Measurements from ENCODE around the gene RASL11A.

RASL11A gene

DNA sequence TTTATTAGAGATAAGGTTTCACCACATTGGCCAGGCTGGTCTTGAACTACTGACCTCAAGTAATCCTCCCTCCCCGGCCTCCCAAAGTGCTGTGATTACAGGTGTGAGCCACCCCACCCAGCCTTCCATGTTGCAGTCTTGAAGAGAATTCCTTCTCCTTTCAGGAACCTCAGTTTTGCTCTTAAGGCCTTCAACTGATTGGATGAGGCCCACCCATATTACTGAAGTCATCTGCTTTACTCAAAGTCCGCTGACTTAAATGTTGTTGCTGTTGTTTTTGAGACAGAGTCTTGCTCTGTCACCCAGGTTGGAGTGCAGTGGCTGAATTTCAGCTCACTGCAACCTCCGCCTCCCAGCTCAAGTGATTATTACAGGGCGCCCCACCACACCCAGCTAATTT, 33.5 kb downstream of the RASL11A start:
- in situ Hi-C loops (cut with HindIII; ENCODE audit: low sequenced_read_pairs) = no loop called here
- DNase-seq (ENCODE audit: low read depth, low spot score) = no peak
- TF ChIP-seq, protein P1, sequence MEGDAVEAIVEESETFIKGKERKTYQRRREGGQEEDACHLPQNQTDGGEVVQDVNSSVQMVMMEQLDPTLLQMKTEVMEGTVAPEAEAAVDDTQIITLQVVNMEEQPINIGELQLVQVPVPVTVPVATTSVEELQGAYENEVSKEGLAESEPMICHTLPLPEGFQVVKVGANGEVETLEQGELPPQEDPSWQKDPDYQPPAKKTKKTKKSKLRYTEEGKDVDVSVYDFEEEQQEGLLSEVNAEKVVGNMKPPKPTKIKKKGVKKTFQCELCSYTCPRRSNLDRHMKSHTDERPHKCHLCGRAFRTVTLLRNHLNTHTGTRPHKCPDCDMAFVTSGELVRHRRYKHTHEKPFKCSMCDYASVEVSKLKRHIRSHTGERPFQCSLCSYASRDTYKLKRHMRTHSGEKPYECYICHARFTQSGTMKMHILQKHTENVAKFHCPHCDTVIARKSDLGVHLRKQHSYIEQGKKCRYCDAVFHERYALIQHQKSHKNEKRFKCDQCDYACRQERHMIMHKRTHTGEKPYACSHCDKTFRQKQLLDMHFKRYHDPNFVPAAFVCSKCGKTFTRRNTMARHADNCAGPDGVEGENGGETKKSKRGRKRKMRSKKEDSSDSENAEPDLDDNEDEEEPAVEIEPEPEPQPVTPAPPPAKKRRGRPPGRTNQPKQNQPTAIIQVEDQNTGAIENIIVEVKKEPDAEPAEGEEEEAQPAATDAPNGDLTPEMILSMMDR (IDR thresholded peaks at IDR 0.05; ENCODE audit: low read depth, low read length) = no peak
- H3K4me3 ChIP-seq (ENCODE audit: low read depth, low read length) = no peak overlapping the region

DNA sequence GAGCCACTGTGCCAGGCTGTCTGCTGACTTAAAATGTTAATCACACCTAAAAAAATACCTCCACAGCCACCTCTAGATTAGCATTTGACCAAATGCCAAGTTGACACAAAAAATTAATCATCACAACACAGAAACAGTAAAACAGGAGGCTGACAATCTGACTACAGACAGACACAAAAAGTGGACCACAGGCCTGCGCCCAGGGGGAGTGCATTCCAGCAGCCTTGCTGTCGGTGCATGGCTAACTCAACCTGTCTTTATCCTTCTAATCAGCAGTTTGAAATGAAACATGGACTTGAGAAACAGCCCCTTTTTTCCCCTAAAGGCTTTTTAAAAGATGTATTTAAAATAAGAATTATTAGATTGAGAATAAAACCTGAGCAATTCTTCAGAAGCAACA, 34.0 kb downstream of the RASL11A start:
- TF ChIP-seq, protein P1 (IDR thresholded peaks at IDR 0.05; ENCODE audit: low read depth, low read length) = no peak
- in situ Hi-C loops (cut with HindIII; ENCODE audit: low sequenced_read_pairs) = no loop called here
- DNase-seq (ENCODE audit: low read depth, low spot score) = no peak
- H3K4me3 ChIP-seq (ENCODE audit: low read depth, low read length) = no peak overlapping the region

DNA sequence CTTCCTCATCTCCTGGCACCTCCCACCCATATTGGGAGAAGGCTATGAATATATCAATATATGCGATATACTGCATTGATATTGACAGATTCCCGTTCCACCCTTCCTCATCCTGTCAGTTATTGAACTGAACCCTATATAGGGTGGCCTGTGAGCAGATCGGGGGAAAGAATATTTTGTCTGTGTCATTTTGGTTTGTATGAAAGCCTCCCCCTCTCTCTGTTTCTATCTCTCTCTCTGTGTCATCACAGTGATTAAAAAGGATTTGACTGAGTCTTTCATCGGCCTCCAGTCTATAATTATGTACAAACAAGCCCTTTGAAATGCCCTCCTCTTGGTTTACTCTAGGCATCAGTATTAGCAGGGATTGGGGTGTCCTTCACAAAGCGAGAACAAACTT, 35.7 kb downstream of the RASL11A start:
- TF ChIP-seq, protein P1 (IDR thresholded peaks at IDR 0.05; ENCODE audit: low read depth, low read length) = no peak
- no peak overlapping the region for H3K4me3 ChIP-seq (ENCODE audit: low read depth, low read length)
- DNase-seq (ENCODE audit: low read depth, low spot score) = no peak
- in situ Hi-C loops (cut with HindIII; ENCODE audit: low sequenced_read_pairs) = no loop called here

DNA sequence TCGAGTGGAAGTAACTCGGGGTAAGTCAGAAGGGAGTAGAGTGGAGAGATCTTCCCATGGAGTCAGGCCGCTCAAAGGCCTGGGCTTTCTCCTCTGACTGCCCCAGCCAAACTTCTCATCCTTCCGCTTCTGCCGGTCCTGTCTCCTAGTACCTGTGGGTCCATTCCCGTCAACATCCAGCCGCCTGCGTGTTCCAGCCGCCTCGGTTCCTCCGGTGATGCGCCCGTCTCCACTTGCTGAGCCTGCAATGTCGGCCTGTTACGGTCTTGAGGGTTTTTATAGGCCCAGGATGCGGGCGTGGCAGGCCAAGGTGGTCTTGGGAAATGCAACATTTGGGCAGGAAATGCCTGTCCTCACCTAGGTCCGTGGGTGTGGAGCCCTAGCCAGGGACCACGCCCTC, 38.3 kb downstream of the RASL11A start:
- no peak for DNase-seq (ENCODE audit: low read depth, low spot score)
- TF ChIP-seq, protein P1 (IDR thresholded peaks at IDR 0.05; ENCODE audit: low read depth, low read length) = no peak
- in situ Hi-C loops (cut with HindIII; ENCODE audit: low sequenced_read_pairs) = no loop called here
- H3K4me3 ChIP-seq (ENCODE audit: low read depth, low read length) = no peak overlapping the region

DNA sequence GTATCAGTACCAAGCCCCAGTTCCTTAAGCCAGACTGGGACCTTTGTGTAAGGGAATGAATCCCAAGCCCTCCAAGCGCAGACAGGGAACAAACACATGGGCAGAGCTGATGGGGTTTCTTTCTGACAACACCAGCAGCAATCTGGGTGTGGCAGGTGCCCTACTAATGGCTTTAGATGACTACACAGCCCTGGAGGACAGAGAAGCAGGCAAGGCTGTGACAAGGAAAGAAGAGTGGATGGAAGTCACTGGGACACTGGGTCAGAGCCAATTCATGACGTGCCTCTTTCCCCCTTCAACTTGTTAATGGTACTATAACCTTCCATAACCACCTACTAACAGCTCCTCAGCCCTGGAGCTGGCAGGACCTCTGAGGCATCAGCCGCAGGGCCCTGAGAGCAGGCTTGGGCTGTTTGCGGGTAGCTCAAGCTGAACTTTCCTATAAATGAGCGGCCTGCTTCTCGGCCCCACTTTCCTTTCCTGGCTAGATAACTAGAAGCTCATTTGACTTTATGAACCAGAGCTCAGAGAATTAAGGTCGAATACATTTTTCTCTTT, 38.9 kb downstream of the RASL11A start:
- TF ChIP-seq, protein P1 (IDR thresholded peaks at IDR 0.05; ENCODE audit: low read depth, low read length) = no peak
- in situ Hi-C loops (cut with HindIII; ENCODE audit: low sequenced_read_pairs) = no loop called here
- H3K4me3 ChIP-seq (ENCODE audit: low read depth, low read length) = no peak overlapping the region
- DNase-seq (ENCODE audit: low read depth, low spot score) = no peak

DNA sequence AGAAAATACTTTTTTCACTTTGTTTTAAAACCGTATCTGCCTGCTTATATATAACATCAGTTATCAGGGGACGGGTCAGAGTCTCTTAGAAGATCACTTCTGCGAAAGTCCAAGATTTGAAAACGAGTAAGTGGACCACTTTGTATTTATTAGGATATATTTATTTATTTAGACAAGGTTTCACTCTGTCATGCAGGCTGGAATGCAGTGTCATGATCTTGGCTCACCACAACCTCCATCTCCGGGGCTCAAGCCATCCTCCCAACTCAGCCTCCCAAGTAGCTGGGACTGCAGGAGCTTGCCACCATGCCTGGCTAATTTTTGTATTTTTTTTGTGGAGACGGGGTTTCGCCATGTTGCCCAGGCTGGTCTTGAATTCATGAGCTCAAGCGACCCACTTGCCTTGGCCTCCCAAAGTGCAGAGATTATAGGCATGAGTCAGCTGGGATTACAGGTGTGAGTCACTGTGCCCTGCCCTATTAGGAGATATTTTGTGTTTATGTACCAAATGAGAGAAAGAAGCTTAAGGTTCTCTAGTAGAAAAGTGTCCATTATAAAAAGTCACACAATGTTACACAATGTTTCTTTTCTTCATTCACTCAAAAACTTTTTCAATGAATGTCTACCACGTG, 39.5 kb downstream of the RASL11A start:
- TF ChIP-seq, protein P1 (IDR thresholded peaks at IDR 0.05; ENCODE audit: low read depth, low read length) = no peak
- DNase-seq (ENCODE audit: low read depth, low spot score) = no peak
- in situ Hi-C loops (cut with HindIII; ENCODE audit: low sequenced_read_pairs) = no loop called here
- no peak overlapping the region for H3K4me3 ChIP-seq (ENCODE audit: low read depth, low read length)
